OCI-LY7 (cell line): ENCODE measurements around the gene FBXL17.

Experiments used
- EZH2phosphoT487 ChIP-seq: fragments of 200-600 bp; sonication (generic); IDR thresholded peaks from 2 replicates; pipeline ENCODE4 v1.6.1; 2018; ENCODE audit warnings: low read depth, borderline replicate concordance, mild to moderate bottlenecking, mixed run types, antibody characterized with exemption, low read length, moderate library complexity, mixed read lengths
- TF ChIP-seq, protein P1 (sequence below): fragments of 200-600 bp; sonication (generic); conservative IDR thresholded peaks from 2 replicates; pipeline ENCODE4 v1.5.1; 2014; ENCODE audit warnings: mild to moderate bottlenecking, antibody characterized with exemption, low read length, moderate library complexity, mixed read lengths

DNA sequence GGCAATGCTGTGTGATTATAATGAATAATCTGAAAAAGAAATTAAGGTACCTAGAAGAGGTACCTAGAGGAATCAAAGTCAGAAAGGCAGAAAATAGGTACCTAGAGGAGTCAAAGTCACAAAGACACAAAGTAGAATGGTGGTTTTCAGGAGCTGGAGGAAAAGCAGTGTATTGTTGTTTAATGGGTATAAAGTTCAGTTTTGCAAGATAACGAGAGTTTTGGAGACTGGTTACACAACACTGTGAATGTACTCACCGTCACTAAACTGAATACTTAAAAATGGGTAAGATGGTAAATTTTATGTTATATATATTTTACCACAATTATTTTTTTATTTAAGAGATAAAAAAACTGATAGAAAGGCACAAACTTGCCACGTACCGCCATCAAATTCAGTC is 57.0 kb downstream of the FBXL17 start:
- TF ChIP-seq, protein P1, sequence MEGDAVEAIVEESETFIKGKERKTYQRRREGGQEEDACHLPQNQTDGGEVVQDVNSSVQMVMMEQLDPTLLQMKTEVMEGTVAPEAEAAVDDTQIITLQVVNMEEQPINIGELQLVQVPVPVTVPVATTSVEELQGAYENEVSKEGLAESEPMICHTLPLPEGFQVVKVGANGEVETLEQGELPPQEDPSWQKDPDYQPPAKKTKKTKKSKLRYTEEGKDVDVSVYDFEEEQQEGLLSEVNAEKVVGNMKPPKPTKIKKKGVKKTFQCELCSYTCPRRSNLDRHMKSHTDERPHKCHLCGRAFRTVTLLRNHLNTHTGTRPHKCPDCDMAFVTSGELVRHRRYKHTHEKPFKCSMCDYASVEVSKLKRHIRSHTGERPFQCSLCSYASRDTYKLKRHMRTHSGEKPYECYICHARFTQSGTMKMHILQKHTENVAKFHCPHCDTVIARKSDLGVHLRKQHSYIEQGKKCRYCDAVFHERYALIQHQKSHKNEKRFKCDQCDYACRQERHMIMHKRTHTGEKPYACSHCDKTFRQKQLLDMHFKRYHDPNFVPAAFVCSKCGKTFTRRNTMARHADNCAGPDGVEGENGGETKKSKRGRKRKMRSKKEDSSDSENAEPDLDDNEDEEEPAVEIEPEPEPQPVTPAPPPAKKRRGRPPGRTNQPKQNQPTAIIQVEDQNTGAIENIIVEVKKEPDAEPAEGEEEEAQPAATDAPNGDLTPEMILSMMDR: no peak
- TF ChIP-seq EZH2phosphoT487: no peak
